Upper lobe of left lung (tissue), 6 donors: Measurements from ENCODE around the gene EDN2. TPM values are rescaled to one million over a fixed set of nuclear protein-coding genes. Genes with fewer than 3 reads are reported as not detected.

Source experiments
- ATAC-seq, 2 donors: fragments of 200-7000 bp; cut with Tn5 transposase; one replicate each; pipeline ENCODE4 v1.9.1; 2022; ENCODE audit warnings: mild to moderate bottlenecking in 2 of 2, moderate library complexity in 2 of 2; ENCODE audit not compliant: low FRiP score in 2 of 2
- DNase-seq, 2 donors: peaks; one replicate each; pipeline ENCODE4 v3.0.0-alpha.2; 2019 to 2020
- H3K27ac ChIP-seq, 4 donors: fragments of 200-600 bp; sonication (generic); one replicate each; pipeline ENCODE4 v1.5.1; 2016 to 2019
- H3K27me3 ChIP-seq, 4 donors: fragments of 200-600 bp; sonication (generic); one replicate each; pipeline ENCODE4 v1.5.1; 2017 to 2019
- H3K36me3 ChIP-seq, 4 donors: fragments of 200-600 bp; sonication (generic); one replicate each; pipeline ENCODE4 v1.5.1; 2016 to 2019
- H3K4me1 ChIP-seq, 4 donors: fragments of 200-600 bp; sonication (generic); one replicate each; pipeline ENCODE4 v1.5.1; 2018 to 2019
- H3K4me3 ChIP-seq, 4 donors: fragments of 200-600 bp; sonication (generic); one replicate each; pipeline ENCODE4 v1.5.1; 2017 to 2019; ENCODE audit warnings: mild to moderate bottlenecking in 2 of 4, moderate library complexity in 1 of 4
- H3K9me3 ChIP-seq, 4 donors: fragments of 200-600 bp; sonication (generic); one replicate each; pipeline ENCODE4 v1.5.1; 2018 to 2019
- EP300 ChIP-seq, 4 donors: sonication (generic); formaldehyde crosslinking; IDR thresholded peaks; one replicate each; pipeline ENCODE4 v1.5.1; 2017; ENCODE audit warnings: antibody characterized with exemption in 4 of 4, control low read depth in 2 of 4
- POLR2A ChIP-seq, 4 donors: fragments of 450-650 bp; IDR thresholded peaks; one replicate each; pipeline ENCODE4 v1.5.1; 2016 to 2017; ENCODE audit warnings: antibody characterized with exemption in 4 of 4, mild to moderate bottlenecking in 2 of 4
- POLR2AphosphoS5 ChIP-seq, 2 donors: sonication (generic); formaldehyde crosslinking; IDR thresholded peaks; one replicate each; pipeline ENCODE4 v1.5.1; 2017; ENCODE audit warnings: antibody characterized with exemption in 2 of 2
- WGBS, 2 donors: methylation state at CpG; one replicate each; pipeline ENCODE4 v1.1.5; 2017 to 2018; 5-methylcytosine and 5-hydroxymethylcytosine counted together
- total RNA-seq, 6 donors: library from RNA; depleted of rRNA in 4 of 6; stranded (reverse); fragments of >200 nt in 4 of 6; gene quantifications; one replicate each; pipeline versions ENCODE4 v1.1.0 to v1.2.1, GENCODE V29; 2016 to 2021
- TF ChIP-seq, protein P1 (sequence below), 6 experiments: fragments of 450-650 bp in 4 of 6; fragments of 200-600 bp in 2 of 6; sonication (generic) in 2 of 6; IDR thresholded peaks; one replicate each; pipeline ENCODE4 v1.5.1; 2016 to 2019; ENCODE audit warnings: antibody characterized with exemption in 6 of 6
- donor health status: DM: no; HTN: no; CAD: no; lungs with moderate emphysema.
- donor health status: DM: no; HTN: yes; CAD: no; lungs with severe emphysema.

EDN2 gene
- total RNA-seq, 6 donors from 2014 or later = 0.49 to 4.0 (median 0.77) TPM; not detected in 3

DNA sequence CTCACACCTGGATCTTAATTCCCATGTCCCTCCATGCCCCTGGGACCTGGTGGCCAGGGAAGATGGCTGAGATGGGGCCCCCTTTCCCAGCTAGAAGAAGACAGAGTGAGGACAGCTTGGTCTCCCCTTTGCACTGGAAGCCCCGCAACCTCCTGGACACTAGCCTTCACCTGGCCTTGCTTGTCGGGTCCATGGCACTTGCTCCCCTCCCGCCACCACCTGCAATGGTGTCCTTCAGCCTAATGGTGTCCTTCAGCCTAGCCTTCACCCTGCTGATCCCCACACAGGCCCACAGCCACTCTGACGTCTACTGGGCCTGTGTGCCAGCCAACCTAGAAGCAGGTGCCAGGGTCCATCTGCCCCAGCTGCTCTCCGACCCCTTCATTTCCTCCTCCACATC is 45.9 kb upstream of the EDN2 start:
- 94 to 96% methylated on average over 5 of the region's 5 CpGs for WGBS, 2 donors
- no peak for DNase-seq
- no peak for ATAC-seq
- Histone ChIP-seq H3K27ac (no peak overlapping the region), H3K4me1 (no peaks in the 10 kb centered on the region), H3K27me3 (no peaks in the 10 kb centered on the region), H3K9me3 (no peaks in the 10 kb centered on the region), H3K4me3 (no peak overlapping the region), H3K36me3 (peaks cover 0 to 1% (median 0%) of the 10 kb centered on the region in 4 donors)
- TF ChIP-seq EP300 (IDR thresholded peaks at IDR 0.05) (no peak), POLR2A (IDR thresholded peaks at IDR 0.05) (no peak), POLR2AphosphoS5 (IDR thresholded peaks at IDR 0.05) (no peak)
- TF ChIP-seq, protein P1, sequence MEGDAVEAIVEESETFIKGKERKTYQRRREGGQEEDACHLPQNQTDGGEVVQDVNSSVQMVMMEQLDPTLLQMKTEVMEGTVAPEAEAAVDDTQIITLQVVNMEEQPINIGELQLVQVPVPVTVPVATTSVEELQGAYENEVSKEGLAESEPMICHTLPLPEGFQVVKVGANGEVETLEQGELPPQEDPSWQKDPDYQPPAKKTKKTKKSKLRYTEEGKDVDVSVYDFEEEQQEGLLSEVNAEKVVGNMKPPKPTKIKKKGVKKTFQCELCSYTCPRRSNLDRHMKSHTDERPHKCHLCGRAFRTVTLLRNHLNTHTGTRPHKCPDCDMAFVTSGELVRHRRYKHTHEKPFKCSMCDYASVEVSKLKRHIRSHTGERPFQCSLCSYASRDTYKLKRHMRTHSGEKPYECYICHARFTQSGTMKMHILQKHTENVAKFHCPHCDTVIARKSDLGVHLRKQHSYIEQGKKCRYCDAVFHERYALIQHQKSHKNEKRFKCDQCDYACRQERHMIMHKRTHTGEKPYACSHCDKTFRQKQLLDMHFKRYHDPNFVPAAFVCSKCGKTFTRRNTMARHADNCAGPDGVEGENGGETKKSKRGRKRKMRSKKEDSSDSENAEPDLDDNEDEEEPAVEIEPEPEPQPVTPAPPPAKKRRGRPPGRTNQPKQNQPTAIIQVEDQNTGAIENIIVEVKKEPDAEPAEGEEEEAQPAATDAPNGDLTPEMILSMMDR (IDR thresholded peaks at IDR 0.05) = no peak

- peaks cover 0 to 7% (median 0%) of the 10 kb centered on the region in 4 donors for H3K36me3 ChIP-seq
- no peaks in the 10 kb centered on the region for H3K27me3 ChIP-seq
- 95 to 98% methylated on average over 21 to 23 of the region's 23 CpGs for WGBS, 2 donors
- DNase-seq (no peak), ATAC-seq (no peak)
- TF ChIP-seq POLR2AphosphoS5 (IDR thresholded peaks at IDR 0.05) (no peak), POLR2A (IDR thresholded peaks at IDR 0.05) (no peak), EP300 (IDR thresholded peaks at IDR 0.05) (no peak)
- TF ChIP-seq, protein P1 (IDR thresholded peaks at IDR 0.05) = no peak
- no peak overlapping the region for H3K27ac ChIP-seq
- no peaks in the 10 kb centered on the region for H3K4me1 ChIP-seq
- H3K9me3 ChIP-seq = no peaks in the 10 kb centered on the region
- no peak overlapping the region for H3K4me3 ChIP-seq
Measured at GRCh38 chr1:41529621-41530395, 45.3 kb upstream of the EDN2 start.

GRCh38 chr1:41528726-41529605 is 44.5 kb upstream of the EDN2 start:
- no peak overlapping the region for H3K27ac ChIP-seq
- no peak for DNase-seq
- H3K4me1 ChIP-seq = no peaks in the 10 kb centered on the region
- H3K4me3 ChIP-seq = no peak overlapping the region
- no peak for TF ChIP-seq POLR2A (IDR thresholded peaks at IDR 0.05)
- TF ChIP-seq POLR2AphosphoS5 (IDR thresholded peaks at IDR 0.05) = no peak
- TF ChIP-seq, protein P1 (IDR thresholded peaks at IDR 0.05) = no peak
- no peak for TF ChIP-seq EP300 (IDR thresholded peaks at IDR 0.05)
- ATAC-seq = no peak
- H3K27me3 ChIP-seq = no peaks in the 10 kb centered on the region
- H3K36me3 ChIP-seq = peaks cover 0 to 11% (median 3%) of the 10 kb centered on the region in 4 donors
- WGBS, 2 donors = 88 to 92% methylated on average over 7 of the region's 7 CpGs
- no peaks in the 10 kb centered on the region for H3K9me3 ChIP-seq

DNA sequence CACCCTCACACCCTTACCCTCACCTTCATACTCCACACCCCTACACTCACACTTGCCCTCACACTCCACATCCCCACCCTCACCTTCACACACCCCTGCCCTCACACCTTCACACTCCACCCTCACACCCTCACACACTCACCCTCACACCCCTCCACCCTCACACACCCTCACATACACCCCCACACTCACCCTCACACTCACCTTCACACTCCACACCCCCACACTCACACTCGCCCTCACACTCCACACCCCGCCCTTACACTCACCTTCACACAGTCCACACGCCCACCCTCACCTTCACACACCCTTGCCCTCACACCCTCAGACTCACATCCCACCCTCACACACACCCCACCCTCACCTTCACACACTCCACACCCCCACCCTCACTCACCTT is 43.6 kb upstream of the EDN2 start:
- TF ChIP-seq POLR2A (IDR thresholded peaks at IDR 0.05) = no peak
- TF ChIP-seq EP300 (IDR thresholded peaks at IDR 0.05) = no peak
- TF ChIP-seq, protein P1 (IDR thresholded peaks at IDR 0.05) = no peak
- TF ChIP-seq POLR2AphosphoS5 (IDR thresholded peaks at IDR 0.05) = no peak
- no peaks in the 10 kb centered on the region for H3K4me1 ChIP-seq
- WGBS, 2 donors = 91 to 94% methylated on average over 3 of the region's 3 CpGs
- DNase-seq (no peak), ATAC-seq (no peak)
- H3K9me3 ChIP-seq = no peaks in the 10 kb centered on the region
- H3K27ac ChIP-seq = no peak overlapping the region
- H3K36me3 ChIP-seq = peaks cover 0 to 11% (median 3%) of the 10 kb centered on the region in 4 donors
- no peak overlapping the region for H3K4me3 ChIP-seq
- H3K27me3 ChIP-seq = no peaks in the 10 kb centered on the region
